Measurements from ENCODE around the gene NHERF1.

NHERF1 gene

GRCh38 chr17:74800531-74800930, 52.1 kb downstream of the NHERF1 start:
- no peak for TF ChIP-seq CTCF (conservative IDR thresholded peaks at IDR 0.05; ENCODE audit: low read depth, low read length)
- no peak overlapping the region for H3K4me3 ChIP-seq (ENCODE audit: low read depth, low read length)
- no peak for DNase-seq (ENCODE audit: low read depth)

GRCh38 chr17:74801896-74802295, 53.5 kb downstream of the NHERF1 start:
- TF ChIP-seq CTCF (conservative IDR thresholded peaks at IDR 0.05; ENCODE audit: low read depth, low read length), result no peak
- H3K4me3 ChIP-seq (ENCODE audit: low read depth, low read length), result no peak overlapping the region
- no peak for DNase-seq (ENCODE audit: low read depth)

GRCh38 chr17:74803388-74803930, 55.0 kb downstream of the NHERF1 start:
- no peak overlapping the region for H3K4me3 ChIP-seq (ENCODE audit: low read depth, low read length)
- no peak for TF ChIP-seq CTCF (conservative IDR thresholded peaks at IDR 0.05; ENCODE audit: low read depth, low read length)
- DNase-seq (ENCODE audit: low read depth), result no peak

GRCh38 chr17:74803971-74804370, 55.5 kb downstream of the NHERF1 start:
- H3K4me3 ChIP-seq (ENCODE audit: low read depth, low read length), result no peak overlapping the region
- DNase-seq (ENCODE audit: low read depth), result no peak
- no peak for TF ChIP-seq CTCF (conservative IDR thresholded peaks at IDR 0.05; ENCODE audit: low read depth, low read length)

- no peak overlapping the region for H3K4me3 ChIP-seq (ENCODE audit: low read depth, low read length)
- no peak for DNase-seq (ENCODE audit: low read depth)
- no peak for TF ChIP-seq CTCF (conservative IDR thresholded peaks at IDR 0.05; ENCODE audit: low read depth, low read length)
Measured at GRCh38 chr17:74804683-74805082, 56.3 kb downstream of the NHERF1 start.

- no peak for TF ChIP-seq CTCF (conservative IDR thresholded peaks at IDR 0.05; ENCODE audit: low read depth, low read length)
- DNase-seq (ENCODE audit: low read depth), result no peak
- no peak overlapping the region for H3K4me3 ChIP-seq (ENCODE audit: low read depth, low read length)
Measured at GRCh38 chr17:74805591-74805991, 57.2 kb downstream of the NHERF1 start.

GRCh38 chr17:74806334-74806733, 57.9 kb downstream of the NHERF1 start:
- DNase-seq (ENCODE audit: low read depth), result no peak
- no peak for TF ChIP-seq CTCF (conservative IDR thresholded peaks at IDR 0.05; ENCODE audit: low read depth, low read length)
- no peak overlapping the region for H3K4me3 ChIP-seq (ENCODE audit: low read depth, low read length)

Measured in choroid plexus epithelial cell (primary cell).